Astrocyte (in vitro differentiated cells and primary cell): ENCODE data around the gene RNF212. TPM values are rescaled to one million over a fixed set of nuclear protein-coding genes. Genes with fewer than 3 reads are reported as not detected.

ENCODE experiments used
- DNase-seq: peaks from one replicate; pipeline ENCODE4 v3.0.0-alpha.2; 2010; ENCODE audit warnings: low read depth
- FAIRE-seq: peaks from 2 replicates; lab custom pipeline; 2011; peaks lifted over from hg19 to GRCh38; lab: Jason Lieb, UNC
- H2AFZ ChIP-seq: 2 replicates; pipeline ENCODE4 v1.6.0; 2012; ENCODE audit warnings: low read depth, low read length, inconsistent platforms
- H3K27ac ChIP-seq: 2 replicates; pipeline ENCODE4 v1.5.1; 2011; ENCODE audit warnings: low read depth, low read length, inconsistent platforms
- H3K27me3 ChIP-seq: 2 replicates; pipeline ENCODE4 v1.6.0; 2011; ENCODE audit warnings: low read length, inconsistent platforms; ENCODE audit not compliant: insufficient read depth
- H3K36me3 ChIP-seq: 2 replicates; pipeline ENCODE4 v1.5.1; 2011; ENCODE audit warnings: low read length, inconsistent platforms; ENCODE audit not compliant: insufficient read depth
- H3K4me1 ChIP-seq: 2 replicates; pipeline ENCODE4 v1.5.1; 2011; ENCODE audit warnings: low read length, inconsistent platforms; ENCODE audit not compliant: insufficient read depth
- H3K4me2 ChIP-seq: 2 replicates; pipeline ENCODE4 v1.6.0; 2012; ENCODE audit warnings: low read length, inconsistent platforms
- H3K4me3 ChIP-seq: 2 replicates; pipeline ENCODE4 v1.5.1; 2011; ENCODE audit warnings: low read depth, mild to moderate bottlenecking, low read length, inconsistent platforms; ENCODE audit not compliant: insufficient read depth
- H3K79me2 ChIP-seq: 2 replicates; pipeline ENCODE4 v1.6.0; 2012; ENCODE audit warnings: mild to moderate bottlenecking, low read length, inconsistent platforms; ENCODE audit not compliant: insufficient read depth
- H3K9ac ChIP-seq: 2 replicates; pipeline ENCODE4 v1.6.0; 2012; ENCODE audit warnings: mild to moderate bottlenecking, low read length, inconsistent platforms
- H3K9me3 ChIP-seq: 2 replicates; pipeline ENCODE4 v1.5.1; 2012; ENCODE audit warnings: low read depth, mild to moderate bottlenecking, low read length, inconsistent platforms; ENCODE audit not compliant: insufficient read depth
- H4K20me1 ChIP-seq: 2 replicates; pipeline ENCODE4 v1.6.0; 2012; ENCODE audit warnings: low read length, inconsistent platforms; ENCODE audit not compliant: insufficient read depth
- H3K27ac Mint-ChIP-seq: one replicate; pipeline ENCODE4 v1.8.0; 2021; ENCODE audit warnings: mild to moderate bottlenecking, mixed read lengths; ENCODE audit not compliant: unreplicated experiment
- H3K27me3 Mint-ChIP-seq: one replicate; pipeline ENCODE4 v1.8.0; 2021; ENCODE audit warnings: low read depth, mixed read lengths; ENCODE audit not compliant: unreplicated experiment
- H3K36me3 Mint-ChIP-seq: one replicate; pipeline ENCODE4 v1.8.0; 2021; ENCODE audit warnings: low read depth, mixed read lengths; ENCODE audit not compliant: unreplicated experiment
- H3K4me1 Mint-ChIP-seq: one replicate; pipeline ENCODE4 v1.8.0; 2021; ENCODE audit warnings: low read depth, mixed read lengths; ENCODE audit not compliant: unreplicated experiment
- H3K4me3 Mint-ChIP-seq: one replicate; pipeline ENCODE4 v1.8.0; 2021; ENCODE audit warnings: mild to moderate bottlenecking, moderate library complexity, mixed read lengths; ENCODE audit not compliant: unreplicated experiment
- H3K9me3 Mint-ChIP-seq: one replicate; pipeline ENCODE4 v1.8.0; 2021; ENCODE audit warnings: mild to moderate bottlenecking, mixed read lengths; ENCODE audit not compliant: unreplicated experiment
- EZH2 ChIP-seq: IDR thresholded peaks from 2 replicates; pipeline ENCODE4 v1.6.1; 2012; ENCODE audit warnings: mild to moderate bottlenecking, low read length, inconsistent platforms; ENCODE audit not compliant: insufficient read depth
- total RNA-seq: library from RNA; stranded (reverse); gene quantifications from 2 replicates; pipeline ENCODE4 v1.2.1, GENCODE V29; 2021
- TF ChIP-seq, protein P1 (sequence below): IDR thresholded peaks from 2 replicates; pipeline ENCODE4 v1.5.1; 2011; ENCODE audit warnings: low read depth, mild to moderate bottlenecking, inconsistent platforms, low read length, moderate library complexity; ENCODE audit not compliant: insufficient read depth

The RNF212 gene
- total RNA-seq, 1 donor from 2014 or later = 2.2 TPM

DNA sequence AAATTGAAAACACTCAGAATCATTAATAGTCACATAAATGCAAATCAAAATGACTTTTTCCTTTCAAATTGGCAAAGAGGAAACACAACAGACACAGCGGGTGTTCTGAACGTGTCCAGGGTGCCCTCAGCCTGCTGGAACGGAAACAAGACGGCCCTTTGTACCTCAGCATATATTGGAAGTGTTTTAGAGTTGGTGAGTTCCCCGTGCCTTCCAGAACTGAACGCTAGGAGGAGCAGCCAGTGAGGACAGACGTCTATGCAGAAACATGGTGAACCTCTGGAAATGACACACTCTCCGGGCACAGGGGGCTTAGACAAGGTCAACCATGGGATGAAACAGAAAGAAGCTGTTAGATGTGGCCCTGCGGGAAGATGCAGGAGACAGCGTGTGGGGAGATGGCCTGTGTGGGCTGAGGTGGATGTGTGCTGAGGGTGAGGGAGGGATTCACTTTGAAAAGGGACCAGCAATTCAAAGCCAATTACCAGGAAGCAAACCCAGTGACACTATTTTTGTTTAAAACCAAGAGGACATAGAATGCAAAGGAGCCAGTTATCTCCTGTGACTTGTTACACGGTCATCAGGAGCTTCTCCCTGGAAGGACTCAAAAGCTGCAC is 40.4 kb downstream of the RNF212 start:
- H3K4me1 ChIP-seq = no peaks in the 10 kb centered on the region
- no peak for FAIRE-seq
- Mint-ChIP-seq H3K4me1 (no peaks in the 10 kb centered on the region), H3K27ac (no peak overlapping the region), H3K9me3 (peaks cover 5% of the 10 kb centered on the region), H3K4me3 (no peak overlapping the region), H3K36me3 (no peaks in the 10 kb centered on the region), H3K27me3 (peaks cover 22% of the 10 kb centered on the region)
- no peak overlapping the region for H3K27ac ChIP-seq
- H3K4me3 ChIP-seq = no peak overlapping the region
- H3K9me3 ChIP-seq = no peaks in the 10 kb centered on the region
- H3K79me2 ChIP-seq = no peaks in the 10 kb centered on the region
- H4K20me1 ChIP-seq = no peaks in the 10 kb centered on the region
- H3K27me3 ChIP-seq = peaks cover 10% of the 10 kb centered on the region
- peak overlapping the region; percentile 17 for H3K4me2 ChIP-seq
- no peak overlapping the region for H3K9ac ChIP-seq
- DNase-seq = peak; percentile 28
- H2AFZ ChIP-seq = peak overlapping the region; percentile 30
- TF ChIP-seq, protein P1, sequence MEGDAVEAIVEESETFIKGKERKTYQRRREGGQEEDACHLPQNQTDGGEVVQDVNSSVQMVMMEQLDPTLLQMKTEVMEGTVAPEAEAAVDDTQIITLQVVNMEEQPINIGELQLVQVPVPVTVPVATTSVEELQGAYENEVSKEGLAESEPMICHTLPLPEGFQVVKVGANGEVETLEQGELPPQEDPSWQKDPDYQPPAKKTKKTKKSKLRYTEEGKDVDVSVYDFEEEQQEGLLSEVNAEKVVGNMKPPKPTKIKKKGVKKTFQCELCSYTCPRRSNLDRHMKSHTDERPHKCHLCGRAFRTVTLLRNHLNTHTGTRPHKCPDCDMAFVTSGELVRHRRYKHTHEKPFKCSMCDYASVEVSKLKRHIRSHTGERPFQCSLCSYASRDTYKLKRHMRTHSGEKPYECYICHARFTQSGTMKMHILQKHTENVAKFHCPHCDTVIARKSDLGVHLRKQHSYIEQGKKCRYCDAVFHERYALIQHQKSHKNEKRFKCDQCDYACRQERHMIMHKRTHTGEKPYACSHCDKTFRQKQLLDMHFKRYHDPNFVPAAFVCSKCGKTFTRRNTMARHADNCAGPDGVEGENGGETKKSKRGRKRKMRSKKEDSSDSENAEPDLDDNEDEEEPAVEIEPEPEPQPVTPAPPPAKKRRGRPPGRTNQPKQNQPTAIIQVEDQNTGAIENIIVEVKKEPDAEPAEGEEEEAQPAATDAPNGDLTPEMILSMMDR = peak; percentile 83
- TF ChIP-seq EZH2 = no peak
- no peaks in the 10 kb centered on the region for H3K36me3 ChIP-seq

DNA sequence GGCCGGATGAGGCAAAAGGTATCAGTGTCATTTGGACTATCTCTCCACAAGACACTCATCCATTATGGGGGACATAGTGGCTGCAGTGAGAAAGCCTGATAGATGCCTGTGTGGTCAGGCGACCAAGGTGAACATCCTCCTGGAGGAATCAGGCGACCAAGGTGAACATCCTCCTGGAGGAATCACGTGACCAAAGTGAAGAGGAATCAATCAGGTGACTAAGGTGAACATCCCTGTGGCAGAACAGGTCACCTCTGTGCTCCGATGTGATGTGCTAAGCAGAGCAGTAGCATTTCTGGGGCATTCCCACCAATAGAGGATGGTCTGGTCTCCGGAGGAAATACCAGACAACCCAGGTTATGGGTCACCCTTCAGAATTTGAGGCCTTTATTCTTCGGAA is 44.0 kb downstream of the RNF212 start:
- Mint-ChIP-seq H3K36me3 (no peaks in the 10 kb centered on the region), H3K27me3 (peaks cover 22% of the 10 kb centered on the region), H3K4me1 (no peaks in the 10 kb centered on the region), H3K27ac (no peak overlapping the region), H3K9me3 (peaks cover 5% of the 10 kb centered on the region), H3K4me3 (no peak overlapping the region)
- DNase-seq (no peak), FAIRE-seq (no peak)
- Histone ChIP-seq H2AFZ (no peak overlapping the region), H3K36me3 (no peaks in the 10 kb centered on the region), H3K4me3 (no peak overlapping the region), H3K4me2 (no peak overlapping the region), H3K27ac (no peak overlapping the region), H3K9ac (no peak overlapping the region), H3K9me3 (no peaks in the 10 kb centered on the region), H3K79me2 (no peaks in the 10 kb centered on the region), H4K20me1 (no peaks in the 10 kb centered on the region), H3K4me1 (no peaks in the 10 kb centered on the region), H3K27me3 (peaks cover 12% of the 10 kb centered on the region)
- TF ChIP-seq, protein P1 = no peak
- no peak for TF ChIP-seq EZH2

DNA sequence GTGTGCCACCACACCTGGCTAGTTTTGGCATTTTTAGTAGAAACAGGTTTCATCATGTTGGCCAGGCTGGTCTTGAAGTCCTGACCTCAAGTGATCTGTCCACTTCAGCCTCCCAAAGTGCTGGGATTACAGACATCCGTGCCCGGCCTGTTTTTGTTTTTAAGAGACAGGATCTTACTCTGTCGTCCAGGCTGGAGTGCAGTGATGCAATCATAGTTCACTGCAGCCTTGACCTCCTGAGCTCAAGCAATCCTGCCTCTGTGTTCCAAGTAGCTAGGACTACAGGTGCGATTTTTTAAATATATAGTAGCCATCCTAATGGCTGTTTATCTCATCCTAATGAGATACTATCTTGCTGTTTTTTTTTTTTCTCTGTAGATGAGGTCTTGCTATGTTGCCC is 47.6 kb downstream of the RNF212 start:
- H3K4me1 Mint-ChIP-seq = no peaks in the 10 kb centered on the region
- Histone ChIP-seq H3K79me2 (no peaks in the 10 kb centered on the region), H3K36me3 (no peaks in the 10 kb centered on the region), H3K27me3 (peaks cover 35% of the 10 kb centered on the region), H3K4me1 (no peaks in the 10 kb centered on the region), H3K9ac (no peak overlapping the region), H3K9me3 (no peaks in the 10 kb centered on the region), H3K4me2 (no peak overlapping the region), H3K27ac (no peak overlapping the region), H2AFZ (no peak overlapping the region), H4K20me1 (no peaks in the 10 kb centered on the region), H3K4me3 (no peak overlapping the region)
- peaks cover 5% of the 10 kb centered on the region for H3K9me3 Mint-ChIP-seq
- TF ChIP-seq, protein P1 = no peak
- no peak for TF ChIP-seq EZH2
- H3K4me3 Mint-ChIP-seq = no peak overlapping the region
- FAIRE-seq (no peak), DNase-seq (no peak)
- peaks cover 18% of the 10 kb centered on the region for H3K27me3 Mint-ChIP-seq
- no peak overlapping the region for H3K27ac Mint-ChIP-seq
- H3K36me3 Mint-ChIP-seq = no peaks in the 10 kb centered on the region
